Retinal pigment epithelial cell (primary cell): ENCODE measurements around the gene PNPLA2.

Source experiments
- DNase-seq: peaks from one replicate; pipeline ENCODE4 v3.0.0-alpha.2; 2010; ENCODE audit warnings: low read depth
- H3K4me3 ChIP-seq: 2 replicates; pipeline ENCODE4 v1.5.1; 2011; ENCODE audit warnings: mild to moderate bottlenecking, low read length, control low read depth, moderate library complexity
- TF ChIP-seq, protein P1 (sequence below): conservative IDR thresholded peaks from 2 replicates; pipeline ENCODE4 v1.5.1; 2011; ENCODE audit warnings: low read depth, low read length, control low read depth, inconsistent platforms

PNPLA2 gene

DNA sequence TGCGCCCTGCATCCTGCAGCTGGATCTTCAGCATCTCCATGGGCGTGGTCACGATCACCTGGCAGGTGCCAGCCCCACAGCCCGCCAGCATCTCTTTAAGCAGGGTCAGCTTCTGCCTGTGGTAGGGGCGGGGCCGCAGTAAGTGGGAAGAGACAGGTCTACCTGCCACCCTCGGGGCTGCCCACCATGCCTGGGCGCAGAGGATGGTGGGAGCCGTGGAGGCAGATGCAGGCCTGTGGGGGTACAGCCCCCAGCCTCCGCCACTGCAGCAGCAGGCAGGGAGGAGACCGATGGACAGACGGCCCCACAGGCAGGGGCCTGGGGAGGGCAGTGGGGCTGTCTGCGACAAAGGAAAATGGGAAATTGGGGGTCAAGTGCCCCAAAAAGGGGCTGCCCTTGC lies 25.8 kb upstream of the PNPLA2 start:
- no peak for DNase-seq
- H3K4me3 ChIP-seq = no peak overlapping the region
- TF ChIP-seq, protein P1, sequence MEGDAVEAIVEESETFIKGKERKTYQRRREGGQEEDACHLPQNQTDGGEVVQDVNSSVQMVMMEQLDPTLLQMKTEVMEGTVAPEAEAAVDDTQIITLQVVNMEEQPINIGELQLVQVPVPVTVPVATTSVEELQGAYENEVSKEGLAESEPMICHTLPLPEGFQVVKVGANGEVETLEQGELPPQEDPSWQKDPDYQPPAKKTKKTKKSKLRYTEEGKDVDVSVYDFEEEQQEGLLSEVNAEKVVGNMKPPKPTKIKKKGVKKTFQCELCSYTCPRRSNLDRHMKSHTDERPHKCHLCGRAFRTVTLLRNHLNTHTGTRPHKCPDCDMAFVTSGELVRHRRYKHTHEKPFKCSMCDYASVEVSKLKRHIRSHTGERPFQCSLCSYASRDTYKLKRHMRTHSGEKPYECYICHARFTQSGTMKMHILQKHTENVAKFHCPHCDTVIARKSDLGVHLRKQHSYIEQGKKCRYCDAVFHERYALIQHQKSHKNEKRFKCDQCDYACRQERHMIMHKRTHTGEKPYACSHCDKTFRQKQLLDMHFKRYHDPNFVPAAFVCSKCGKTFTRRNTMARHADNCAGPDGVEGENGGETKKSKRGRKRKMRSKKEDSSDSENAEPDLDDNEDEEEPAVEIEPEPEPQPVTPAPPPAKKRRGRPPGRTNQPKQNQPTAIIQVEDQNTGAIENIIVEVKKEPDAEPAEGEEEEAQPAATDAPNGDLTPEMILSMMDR = no peak

DNA sequence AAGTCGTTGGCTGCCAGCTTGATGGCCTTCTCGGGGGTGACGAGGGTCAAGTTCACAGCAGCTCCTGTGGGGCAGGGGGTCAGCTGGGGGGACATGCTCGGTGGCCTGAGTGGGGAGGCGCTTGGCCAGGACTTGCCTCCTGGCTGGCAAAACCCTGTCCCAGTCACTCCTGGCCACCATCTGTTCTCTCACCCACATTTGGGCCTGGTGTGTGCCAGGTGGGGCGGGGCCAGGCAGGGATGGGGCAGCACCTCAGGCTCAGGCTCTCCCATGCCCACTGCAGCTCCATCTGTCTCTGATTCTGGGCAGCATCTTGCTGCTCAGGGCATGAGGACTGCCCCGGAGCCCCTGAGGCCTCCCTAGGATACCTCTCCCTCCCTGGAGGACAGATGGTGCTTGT lies 25.2 kb upstream of the PNPLA2 start:
- no peak overlapping the region for H3K4me3 ChIP-seq
- DNase-seq = no peak
- TF ChIP-seq, protein P1 = no peak

DNA sequence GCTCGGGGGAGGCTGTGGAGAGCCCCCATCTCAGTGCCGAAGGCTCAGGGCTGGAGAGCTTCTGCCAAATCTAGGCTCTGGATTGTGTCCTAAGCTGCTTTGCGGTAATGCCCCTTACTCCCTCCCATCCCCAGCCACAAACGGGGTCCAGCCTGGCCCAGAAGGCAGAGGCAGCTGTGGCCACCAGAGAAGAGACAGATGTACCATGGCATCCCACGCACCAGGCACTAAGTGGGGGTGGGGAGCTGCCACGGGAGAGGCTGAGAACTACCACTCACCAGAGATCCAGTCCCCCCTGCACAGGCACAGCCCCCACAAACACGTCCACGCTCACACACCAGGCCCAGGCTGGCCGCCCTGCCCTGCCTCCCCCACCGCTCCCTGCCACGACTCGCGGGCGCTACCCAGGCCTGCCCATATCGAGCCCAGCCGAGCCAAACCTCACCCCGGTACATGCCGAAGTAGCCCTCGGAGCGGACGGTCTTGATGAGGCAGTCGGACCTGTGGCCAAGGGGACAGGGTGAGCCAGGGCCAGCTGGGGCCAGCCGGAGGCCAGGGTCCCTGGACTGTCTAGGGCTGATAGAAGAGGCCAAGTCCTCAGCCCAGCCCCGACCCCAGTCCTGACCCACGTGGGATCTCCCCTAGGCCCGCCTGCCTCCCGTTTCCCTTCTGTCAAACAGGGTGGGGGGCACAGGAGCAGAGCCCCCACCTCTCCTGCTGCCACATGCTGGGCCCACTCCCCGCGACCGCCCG lies 24.5 kb upstream of the PNPLA2 start:
- DNase-seq = no peak
- no peak overlapping the region for H3K4me3 ChIP-seq
- TF ChIP-seq, protein P1 = no peak

DNA sequence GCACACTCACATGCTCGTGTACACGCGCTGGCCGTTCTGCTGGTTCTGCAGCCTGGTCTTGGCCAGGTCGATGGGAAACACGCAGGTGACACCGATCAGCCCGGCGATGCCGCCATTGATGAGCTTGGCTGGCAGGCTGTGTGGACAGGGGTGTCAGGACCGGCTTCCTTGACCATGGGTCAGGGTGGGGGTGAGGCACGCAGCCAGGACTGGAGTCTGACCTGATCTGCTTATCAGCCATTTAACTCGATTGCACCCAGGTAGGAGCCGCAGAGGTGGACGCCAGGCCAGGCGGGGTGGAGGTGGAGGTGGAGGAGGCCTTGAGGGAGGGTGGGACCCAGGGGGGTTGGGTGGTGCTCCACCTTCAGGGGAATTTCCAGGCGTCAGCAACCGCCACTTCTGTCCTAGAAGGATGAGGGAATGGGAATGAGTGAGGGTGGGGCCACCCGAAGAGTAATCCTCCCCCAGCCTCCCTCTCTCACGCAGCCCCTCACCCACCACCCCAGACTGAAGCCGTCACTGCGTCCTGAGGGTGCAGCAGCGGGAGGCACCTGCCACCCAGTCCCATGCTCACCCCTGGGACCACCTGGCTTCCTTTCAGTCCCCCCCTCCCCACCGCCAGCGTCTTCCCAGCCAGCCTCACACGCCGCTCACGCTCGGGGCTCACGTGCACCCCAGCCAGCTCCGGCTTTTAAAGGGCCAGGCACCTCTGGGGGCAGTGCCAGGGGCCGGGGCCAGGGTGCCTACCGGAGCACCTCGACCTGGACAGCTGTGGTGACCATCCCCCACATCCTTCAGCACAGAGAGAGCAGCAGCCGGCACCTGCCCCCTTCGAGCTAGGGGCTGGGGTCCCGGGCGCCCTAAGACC lies 23.7 kb upstream of the PNPLA2 start:
- peak overlapping the region; percentile 63 for H3K4me3 ChIP-seq
- DNase-seq = no peak
- TF ChIP-seq, protein P1 = no peak

DNA sequence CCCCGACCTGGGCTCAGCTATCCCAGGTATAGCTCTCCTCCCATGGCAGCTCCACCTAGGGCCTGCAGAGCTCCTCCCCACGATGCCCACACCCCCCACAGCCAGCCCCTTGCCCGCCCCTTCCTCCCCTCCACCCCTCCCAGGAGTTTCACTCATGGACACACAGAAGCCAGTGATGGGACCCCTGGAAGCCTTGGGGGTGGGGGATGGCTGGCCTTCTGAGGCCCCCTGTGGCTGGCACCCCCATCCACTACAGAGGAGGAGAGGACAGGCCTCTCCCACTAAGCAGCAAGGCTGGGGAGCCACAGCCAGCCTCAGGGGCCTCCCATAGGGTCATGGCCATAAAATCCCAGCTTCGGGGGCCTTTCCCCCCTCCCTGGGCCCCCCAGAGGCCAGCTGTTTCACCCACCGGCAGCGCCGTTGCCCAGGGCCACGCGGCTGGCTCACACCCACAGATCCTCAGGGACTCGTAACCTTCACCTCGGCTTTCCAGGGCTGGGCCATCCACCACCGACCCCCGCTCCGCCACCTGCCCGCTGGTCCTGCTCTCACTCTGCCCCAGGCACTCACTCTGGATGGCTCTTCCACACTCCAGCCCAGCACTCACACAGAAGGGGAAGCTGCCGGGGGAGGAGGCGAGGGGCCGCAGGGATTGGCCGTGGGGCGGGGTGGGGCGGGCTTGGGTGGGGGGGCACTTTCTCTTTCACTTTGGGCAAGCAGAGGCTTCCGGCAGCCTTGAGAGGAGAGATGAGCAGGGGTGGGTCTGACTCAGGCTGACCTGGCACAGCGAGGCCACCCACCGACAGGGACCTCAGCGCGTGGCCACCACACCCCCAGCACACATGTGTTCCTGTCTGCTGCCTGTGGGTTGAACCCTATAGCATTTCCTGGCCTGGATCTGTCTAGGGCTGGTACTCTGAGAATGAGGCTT lies 22.8 kb upstream of the PNPLA2 start:
- H3K4me3 ChIP-seq = peak overlapping the region; percentile 63
- DNase-seq = no peak
- TF ChIP-seq, protein P1 = no peak

DNA sequence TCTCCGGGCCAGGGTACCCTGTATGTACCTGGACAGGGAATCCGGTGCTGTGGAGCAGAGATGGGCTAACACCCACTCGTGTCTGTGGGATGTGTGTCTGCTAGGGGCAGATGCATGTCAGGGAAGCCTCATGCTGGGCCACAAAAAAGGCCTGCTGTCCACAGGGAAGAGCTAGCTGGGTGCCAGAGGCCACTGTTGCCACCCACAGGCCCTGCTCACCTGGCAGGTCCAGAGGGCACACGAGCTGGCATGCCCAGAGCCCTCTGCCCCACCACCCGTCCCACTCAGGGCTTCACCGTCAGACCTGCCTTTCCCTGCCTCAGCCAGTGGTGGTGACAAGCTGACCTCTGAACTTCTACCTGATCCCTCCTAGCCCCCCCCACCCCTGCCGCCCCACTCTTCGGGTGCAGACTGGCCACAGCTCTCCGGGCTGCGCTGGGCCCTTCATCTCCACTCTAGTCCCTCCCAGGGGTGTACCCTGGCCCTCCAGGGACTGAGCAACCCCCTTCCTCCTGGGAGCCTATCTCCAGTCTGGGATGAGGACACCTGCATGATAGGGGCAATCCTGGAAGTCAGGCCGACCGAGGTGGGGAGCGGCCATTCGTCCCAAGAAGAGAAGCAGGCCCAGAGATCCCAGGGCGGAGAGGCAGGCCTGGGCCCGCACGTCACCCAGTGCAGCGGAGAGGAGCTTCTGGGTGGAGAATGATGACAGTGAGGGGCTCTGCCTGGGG lies 22.0 kb upstream of the PNPLA2 start:
- peak overlapping the region; percentile 63 for H3K4me3 ChIP-seq
- no peak for DNase-seq
- TF ChIP-seq, protein P1 = no peak
